ENCODE data around the gene EIF2AK3.

The EIF2AK3 gene

DNA sequence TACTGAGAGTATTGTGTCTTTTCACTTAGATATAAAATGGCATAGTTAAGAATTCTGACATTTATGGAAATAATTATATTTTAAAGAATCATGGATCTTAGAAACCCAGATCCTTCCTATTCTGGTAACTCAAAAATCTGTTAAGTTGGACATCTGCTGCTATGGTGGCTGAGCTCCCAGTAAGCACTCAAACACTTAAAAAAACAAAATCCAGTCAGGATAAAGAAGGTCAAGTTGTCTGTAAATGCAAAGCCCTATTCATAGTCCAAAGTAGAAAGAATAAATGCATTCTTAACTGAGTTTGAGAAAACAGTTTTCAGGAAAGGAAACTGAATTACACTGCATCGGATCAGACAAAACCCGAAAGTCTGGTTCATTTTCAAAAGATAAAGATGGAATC lies 35.6 kb downstream of the EIF2AK3 start:
- peaks cover 68% of the 10 kb centered on the region for H3K79me2 ChIP-seq (ENCODE audit: control insufficient read depth, low read length)
- H3K9me2 ChIP-seq (replicated peaks; ENCODE audit: control insufficient read depth, low read length) = no peaks in the 10 kb centered on the region
- no peak for TF ChIP-seq EZH2phosphoT487 (IDR thresholded peaks at IDR 0.05; ENCODE audit: borderline replicate concordance, low read length)
- TF ChIP-seq, protein P1, sequence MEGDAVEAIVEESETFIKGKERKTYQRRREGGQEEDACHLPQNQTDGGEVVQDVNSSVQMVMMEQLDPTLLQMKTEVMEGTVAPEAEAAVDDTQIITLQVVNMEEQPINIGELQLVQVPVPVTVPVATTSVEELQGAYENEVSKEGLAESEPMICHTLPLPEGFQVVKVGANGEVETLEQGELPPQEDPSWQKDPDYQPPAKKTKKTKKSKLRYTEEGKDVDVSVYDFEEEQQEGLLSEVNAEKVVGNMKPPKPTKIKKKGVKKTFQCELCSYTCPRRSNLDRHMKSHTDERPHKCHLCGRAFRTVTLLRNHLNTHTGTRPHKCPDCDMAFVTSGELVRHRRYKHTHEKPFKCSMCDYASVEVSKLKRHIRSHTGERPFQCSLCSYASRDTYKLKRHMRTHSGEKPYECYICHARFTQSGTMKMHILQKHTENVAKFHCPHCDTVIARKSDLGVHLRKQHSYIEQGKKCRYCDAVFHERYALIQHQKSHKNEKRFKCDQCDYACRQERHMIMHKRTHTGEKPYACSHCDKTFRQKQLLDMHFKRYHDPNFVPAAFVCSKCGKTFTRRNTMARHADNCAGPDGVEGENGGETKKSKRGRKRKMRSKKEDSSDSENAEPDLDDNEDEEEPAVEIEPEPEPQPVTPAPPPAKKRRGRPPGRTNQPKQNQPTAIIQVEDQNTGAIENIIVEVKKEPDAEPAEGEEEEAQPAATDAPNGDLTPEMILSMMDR (IDR thresholded peaks at IDR 0.05; ENCODE audit: low read depth, low read length, poor library complexity, severe bottlenecking) = no peak
- no peaks in the 10 kb centered on the region for H3K9me3 ChIP-seq (ENCODE audit: control insufficient read depth, insufficient read depth, low read length)
- no peaks in the 10 kb centered on the region for H3K27me3 ChIP-seq (ENCODE audit: control insufficient read depth, low read length)
- H3K4me1 ChIP-seq (ENCODE audit: control insufficient read depth, low read length) = peaks cover 52% of the 10 kb centered on the region
- H3K36me3 ChIP-seq (ENCODE audit: control insufficient read depth, low read length) = peaks cover 92% of the 10 kb centered on the region
- peak overlapping the region; percentile 19; the same call in 1 of the 2 replicates for H3K4me2 ChIP-seq (ENCODE audit: low read length)
- peaks cover 20% of the 10 kb centered on the region; the same call in 1 of the 2 replicates for H3F3A ChIP-seq (ENCODE audit: control insufficient read depth, insufficient read depth)
- no peak overlapping the region for H3K4me3 ChIP-seq (ENCODE audit: low read length)
- H4K20me1 ChIP-seq (ENCODE audit: control insufficient read depth, insufficient read depth, low read depth, low read length) = no peaks in the 10 kb centered on the region
- peak overlapping the region; percentile 68 for H3K27ac ChIP-seq (ENCODE audit: low read depth, low read length)

DNA sequence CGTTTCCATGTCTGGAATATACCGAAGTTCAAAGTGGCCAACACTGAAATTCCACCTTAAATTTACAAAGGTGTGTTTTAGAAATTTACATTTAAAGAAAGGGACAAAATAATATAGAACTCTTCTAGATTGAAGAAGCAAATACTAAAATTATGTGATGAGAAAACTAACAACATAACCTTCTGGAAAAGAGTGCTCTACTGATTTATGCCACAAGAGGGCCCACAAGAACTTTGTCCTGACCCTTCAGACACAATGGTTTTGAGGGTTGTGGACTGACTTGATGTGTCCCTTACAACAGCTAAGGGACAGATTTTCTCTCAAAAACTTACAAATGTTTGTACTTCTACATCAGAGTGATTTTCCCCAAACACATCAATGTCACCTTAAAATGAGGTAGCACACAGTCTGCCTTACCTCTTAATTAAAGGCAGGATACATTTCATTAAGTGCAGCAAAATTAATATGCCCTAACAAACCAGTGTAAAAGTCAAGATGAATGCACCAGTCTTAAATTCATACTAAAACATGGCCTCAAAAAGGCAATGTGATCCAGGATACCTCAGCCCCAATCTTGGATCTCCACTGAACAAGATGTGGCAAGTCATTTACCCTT lies 36.2 kb downstream of the EIF2AK3 start:
- H3K4me3 ChIP-seq (ENCODE audit: low read length) = no peak overlapping the region
- H3K9me3 ChIP-seq (ENCODE audit: control insufficient read depth, insufficient read depth, low read length) = no peaks in the 10 kb centered on the region
- peaks cover 46% of the 10 kb centered on the region for H3K4me1 ChIP-seq (ENCODE audit: control insufficient read depth, low read length)
- H3K27ac ChIP-seq (ENCODE audit: low read depth, low read length) = peak overlapping the region; percentile 68
- H3K9me2 ChIP-seq (replicated peaks; ENCODE audit: control insufficient read depth, low read length) = no peaks in the 10 kb centered on the region
- peaks cover 62% of the 10 kb centered on the region for H3K79me2 ChIP-seq (ENCODE audit: control insufficient read depth, low read length)
- peaks cover 23% of the 10 kb centered on the region; the same call in 1 of the 2 replicates for H3F3A ChIP-seq (ENCODE audit: control insufficient read depth, insufficient read depth)
- TF ChIP-seq, protein P1 (IDR thresholded peaks at IDR 0.05; ENCODE audit: low read depth, low read length, poor library complexity, severe bottlenecking) = peak; percentile 85
- TF ChIP-seq EZH2phosphoT487 (IDR thresholded peaks at IDR 0.05; ENCODE audit: borderline replicate concordance, low read length) = no peak
- H3K4me2 ChIP-seq (ENCODE audit: low read length) = peak overlapping the region; percentile 19; the same call in 1 of the 2 replicates
- H3K27me3 ChIP-seq (ENCODE audit: control insufficient read depth, low read length) = no peaks in the 10 kb centered on the region
- peaks cover 91% of the 10 kb centered on the region for H3K36me3 ChIP-seq (ENCODE audit: control insufficient read depth, low read length)
- H4K20me1 ChIP-seq (ENCODE audit: control insufficient read depth, insufficient read depth, low read depth, low read length) = no peaks in the 10 kb centered on the region

DNA sequence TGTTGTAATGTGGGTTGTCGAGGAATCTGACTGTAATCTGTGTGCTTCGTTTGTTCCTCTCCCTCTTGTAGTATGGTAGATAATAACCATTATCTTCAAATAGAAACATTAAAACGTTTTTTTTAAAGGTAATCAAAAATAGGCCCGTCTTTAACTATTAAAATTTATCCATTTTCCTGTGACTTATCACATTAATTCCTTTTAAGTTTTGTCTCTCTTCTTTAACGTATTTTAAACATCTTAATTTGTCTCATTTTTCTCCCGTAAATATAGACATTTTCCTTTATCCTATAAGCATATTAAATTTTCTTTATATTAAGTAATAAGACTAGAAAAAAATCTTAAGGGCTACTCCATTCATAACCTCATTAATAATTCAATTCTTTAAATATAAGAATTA lies 41.3 kb downstream of the EIF2AK3 start:
- Histone ChIP-seq H3K27me3 (ENCODE audit: control insufficient read depth, low read length) (no peaks in the 10 kb centered on the region), H3K4me3 (ENCODE audit: low read length) (no peak overlapping the region), H3K9me2 (replicated peaks; ENCODE audit: control insufficient read depth, low read length) (no peaks in the 10 kb centered on the region), H3K79me2 (ENCODE audit: control insufficient read depth, low read length) (peaks cover 22% of the 10 kb centered on the region), H3K4me2 (ENCODE audit: low read length) (no peak overlapping the region), H3K27ac (ENCODE audit: low read depth, low read length) (no peak overlapping the region), H3K36me3 (ENCODE audit: control insufficient read depth, low read length) (peaks cover 93% of the 10 kb centered on the region), H3F3A (ENCODE audit: control insufficient read depth, insufficient read depth) (peaks cover 12% of the 10 kb centered on the region; the same call in 1 of the 2 replicates), H3K9me3 (ENCODE audit: control insufficient read depth, insufficient read depth, low read length) (no peaks in the 10 kb centered on the region), H3K4me1 (ENCODE audit: control insufficient read depth, low read length) (no peaks in the 10 kb centered on the region), H4K20me1 (ENCODE audit: control insufficient read depth, insufficient read depth, low read depth, low read length) (no peaks in the 10 kb centered on the region)
- TF ChIP-seq, protein P1 (IDR thresholded peaks at IDR 0.05; ENCODE audit: low read depth, low read length, poor library complexity, severe bottlenecking) = no peak
- no peak for TF ChIP-seq EZH2phosphoT487 (IDR thresholded peaks at IDR 0.05; ENCODE audit: borderline replicate concordance, low read length)

All from DOHH2 (cell line).